ENCODE data around the gene DLG5.
A peak's percentile ranks its signal among the peaks of the same experiment; 100 is the strongest.

Gene DLG5

GRCh38 chr10:77854115-77854514 is 72.4 kb downstream of the DLG5 start:
- no peak for TF ChIP-seq ZBTB7A (IDR thresholded peaks at IDR 0.05; ENCODE audit: low read depth)
- no peak for TF ChIP-seq MAX (IDR thresholded peaks at IDR 0.05)
- TF ChIP-seq TCF12 (IDR thresholded peaks at IDR 0.05; ENCODE audit: low read depth), result no peak; the same call in 1 of the 2 replicates
- TF ChIP-seq FOXM1 (IDR thresholded peaks at IDR 0.05; ENCODE audit: borderline replicate concordance, low read depth), result no peak
- no peak for TF ChIP-seq YY1 (IDR thresholded peaks at IDR 0.05; ENCODE audit: low read depth)
- no peak for TF ChIP-seq EP300 (IDR thresholded peaks at IDR 0.05; ENCODE audit: borderline replicate concordance)
- no peak for TF ChIP-seq REST (IDR thresholded peaks at IDR 0.05; ENCODE audit: low read depth)
- no peak for TF ChIP-seq USF1 (IDR thresholded peaks at IDR 0.05)
- TF ChIP-seq RAD21 (IDR thresholded peaks at IDR 0.05; ENCODE audit: low read depth), result no peak
- TF ChIP-seq EGR1 (IDR thresholded peaks at IDR 0.05), result no peak
- no peak for TF ChIP-seq CREB1 (IDR thresholded peaks at IDR 0.05; ENCODE audit: low read depth)
- no peak for TF ChIP-seq TEAD4 (IDR thresholded peaks at IDR 0.05)
- no peak for TF ChIP-seq TAF1 (IDR thresholded peaks at IDR 0.05; ENCODE audit: low read depth)
- no peak for TF ChIP-seq NFIC (IDR thresholded peaks at IDR 0.05)
- no peak for TF ChIP-seq CEBPB (IDR thresholded peaks at IDR 0.05)

GRCh38 chr10:77853256-77853655 is 73.3 kb downstream of the DLG5 start:
- TF ChIP-seq REST (IDR thresholded peaks at IDR 0.05; ENCODE audit: low read depth), result no peak
- TF ChIP-seq CEBPB (IDR thresholded peaks at IDR 0.05), result no peak
- TF ChIP-seq EGR1 (IDR thresholded peaks at IDR 0.05), result no peak
- no peak for TF ChIP-seq NFIC (IDR thresholded peaks at IDR 0.05)
- no peak for TF ChIP-seq FOXM1 (IDR thresholded peaks at IDR 0.05; ENCODE audit: borderline replicate concordance, low read depth)
- no peak for TF ChIP-seq MAX (IDR thresholded peaks at IDR 0.05)
- no peak for TF ChIP-seq ZBTB7A (IDR thresholded peaks at IDR 0.05; ENCODE audit: low read depth)
- TF ChIP-seq TCF12 (IDR thresholded peaks at IDR 0.05; ENCODE audit: low read depth), result no peak

- TF ChIP-seq REST (IDR thresholded peaks at IDR 0.05; ENCODE audit: low read depth) (no peak), FOXM1 (IDR thresholded peaks at IDR 0.05; ENCODE audit: borderline replicate concordance, low read depth) (no peak), EP300 (IDR thresholded peaks at IDR 0.05; ENCODE audit: borderline replicate concordance) (no peak), MAX (IDR thresholded peaks at IDR 0.05) (no peak), TAF1 (IDR thresholded peaks at IDR 0.05; ENCODE audit: low read depth) (no peak), CEBPB (IDR thresholded peaks at IDR 0.05) (no peak), TEAD4 (IDR thresholded peaks at IDR 0.05) (no peak), NFIC (IDR thresholded peaks at IDR 0.05) (no peak), RAD21 (IDR thresholded peaks at IDR 0.05; ENCODE audit: low read depth) (no peak), CREB1 (IDR thresholded peaks at IDR 0.05; ENCODE audit: low read depth) (no peak), TCF12 (IDR thresholded peaks at IDR 0.05; ENCODE audit: low read depth) (no peak)
Observed at GRCh38 chr10:77850620-77851231, 75.8 kb downstream of the DLG5 start.

GRCh38 chr10:77849039-77849664 is 77.4 kb downstream of the DLG5 start:
- TF ChIP-seq NFIC (IDR thresholded peaks at IDR 0.05), result peak; percentile 14; the same call in 1 of the 2 replicates
- TF ChIP-seq TCF12 (IDR thresholded peaks at IDR 0.05; ENCODE audit: low read depth), result peak; percentile 49
- no peak for TF ChIP-seq MAX (IDR thresholded peaks at IDR 0.05)
- TF ChIP-seq CEBPB (IDR thresholded peaks at IDR 0.05), result no peak
